ENCODE measurements around the gene UBA1.

- TF ChIP-seq POLR2A (IDR thresholded peaks at IDR 0.05): no peak
- no peak for TF ChIP-seq CTCF (IDR thresholded peaks at IDR 0.05)
Measured at GRCh38 chrX:47196098-47196497, 2.5 kb downstream of the UBA1 start.

All from uterus (tissue), 2 donors.